ENCODE data around the gene CDC16.

DNA sequence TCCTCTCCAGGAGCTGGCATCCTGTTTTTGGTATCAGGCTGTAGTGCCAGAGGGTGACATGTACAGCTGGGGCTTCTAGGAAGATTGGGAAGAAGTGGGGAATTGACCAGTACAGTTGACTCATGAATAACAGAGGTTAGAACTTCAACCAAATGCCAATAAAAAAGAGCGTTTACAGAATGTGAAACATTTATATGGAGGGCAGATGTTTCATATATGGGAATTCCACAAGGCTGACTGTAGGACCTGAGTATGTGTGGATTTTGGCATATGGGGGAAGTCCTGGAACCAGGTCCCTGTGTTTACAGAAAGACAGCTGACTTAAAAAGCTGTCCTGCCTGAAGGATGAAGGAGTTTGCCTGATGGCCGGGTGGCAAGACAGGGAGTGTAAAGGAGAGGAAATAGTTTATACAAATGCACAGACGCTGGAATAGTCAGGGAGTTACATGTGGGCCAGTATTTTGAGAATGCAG lies 84.8 kb downstream of the CDC16 start:
- TF ChIP-seq, protein P1, sequence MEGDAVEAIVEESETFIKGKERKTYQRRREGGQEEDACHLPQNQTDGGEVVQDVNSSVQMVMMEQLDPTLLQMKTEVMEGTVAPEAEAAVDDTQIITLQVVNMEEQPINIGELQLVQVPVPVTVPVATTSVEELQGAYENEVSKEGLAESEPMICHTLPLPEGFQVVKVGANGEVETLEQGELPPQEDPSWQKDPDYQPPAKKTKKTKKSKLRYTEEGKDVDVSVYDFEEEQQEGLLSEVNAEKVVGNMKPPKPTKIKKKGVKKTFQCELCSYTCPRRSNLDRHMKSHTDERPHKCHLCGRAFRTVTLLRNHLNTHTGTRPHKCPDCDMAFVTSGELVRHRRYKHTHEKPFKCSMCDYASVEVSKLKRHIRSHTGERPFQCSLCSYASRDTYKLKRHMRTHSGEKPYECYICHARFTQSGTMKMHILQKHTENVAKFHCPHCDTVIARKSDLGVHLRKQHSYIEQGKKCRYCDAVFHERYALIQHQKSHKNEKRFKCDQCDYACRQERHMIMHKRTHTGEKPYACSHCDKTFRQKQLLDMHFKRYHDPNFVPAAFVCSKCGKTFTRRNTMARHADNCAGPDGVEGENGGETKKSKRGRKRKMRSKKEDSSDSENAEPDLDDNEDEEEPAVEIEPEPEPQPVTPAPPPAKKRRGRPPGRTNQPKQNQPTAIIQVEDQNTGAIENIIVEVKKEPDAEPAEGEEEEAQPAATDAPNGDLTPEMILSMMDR (IDR thresholded peaks at IDR 0.05 in 8 of 11, conservative IDR thresholded peaks at IDR 0.05 in 3 of 11) = no peak
- no peak for TF ChIP-seq POLR2A (IDR thresholded peaks at IDR 0.05)
- TF ChIP-seq POLR2AphosphoS5 (IDR thresholded peaks at IDR 0.05) = no peak
